ENCODE data around the gene PIAS3.
A peak's percentile ranks its signal among the peaks of the same experiment; 100 is the strongest.

PIAS3 gene

DNA sequence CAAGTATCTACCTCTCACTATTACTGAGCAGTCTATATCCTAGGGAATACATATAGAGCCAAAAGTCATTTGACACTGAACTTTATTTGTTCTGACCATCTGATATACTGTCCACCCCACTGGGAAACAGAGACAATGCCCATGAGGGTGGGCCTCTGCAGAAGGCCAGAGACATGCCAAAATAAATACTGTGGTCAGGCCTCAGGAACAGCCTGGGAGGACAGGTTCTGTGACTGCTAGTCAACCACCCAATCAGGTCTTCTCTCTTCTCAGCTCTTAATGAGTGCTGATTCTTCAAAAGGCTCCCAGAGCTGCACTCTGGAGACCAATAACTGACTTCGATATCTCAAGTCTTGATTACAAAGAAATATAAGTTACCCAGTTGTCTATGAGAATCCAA lies 32.3 kb upstream of the PIAS3 start:
- Mint-ChIP-seq H3K27me3 (ENCODE audit: low read depth) (peaks cover 5% of the 10 kb centered on the region), H3K4me3 (no peak overlapping the region), H3K9me3 (no peaks in the 10 kb centered on the region), H3K27ac (peak overlapping the region; percentile 94 to 98 (median 96)), H3K4me1 (peaks cover 52% of the 10 kb centered on the region), H3K36me3 (ENCODE audit: low read depth) (no peaks in the 10 kb centered on the region)
- TF ChIP-seq, protein P1, sequence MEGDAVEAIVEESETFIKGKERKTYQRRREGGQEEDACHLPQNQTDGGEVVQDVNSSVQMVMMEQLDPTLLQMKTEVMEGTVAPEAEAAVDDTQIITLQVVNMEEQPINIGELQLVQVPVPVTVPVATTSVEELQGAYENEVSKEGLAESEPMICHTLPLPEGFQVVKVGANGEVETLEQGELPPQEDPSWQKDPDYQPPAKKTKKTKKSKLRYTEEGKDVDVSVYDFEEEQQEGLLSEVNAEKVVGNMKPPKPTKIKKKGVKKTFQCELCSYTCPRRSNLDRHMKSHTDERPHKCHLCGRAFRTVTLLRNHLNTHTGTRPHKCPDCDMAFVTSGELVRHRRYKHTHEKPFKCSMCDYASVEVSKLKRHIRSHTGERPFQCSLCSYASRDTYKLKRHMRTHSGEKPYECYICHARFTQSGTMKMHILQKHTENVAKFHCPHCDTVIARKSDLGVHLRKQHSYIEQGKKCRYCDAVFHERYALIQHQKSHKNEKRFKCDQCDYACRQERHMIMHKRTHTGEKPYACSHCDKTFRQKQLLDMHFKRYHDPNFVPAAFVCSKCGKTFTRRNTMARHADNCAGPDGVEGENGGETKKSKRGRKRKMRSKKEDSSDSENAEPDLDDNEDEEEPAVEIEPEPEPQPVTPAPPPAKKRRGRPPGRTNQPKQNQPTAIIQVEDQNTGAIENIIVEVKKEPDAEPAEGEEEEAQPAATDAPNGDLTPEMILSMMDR (IDR thresholded peaks at IDR 0.05; ENCODE audit: unreplicated experiment in 3 of 3): no peak

DNA sequence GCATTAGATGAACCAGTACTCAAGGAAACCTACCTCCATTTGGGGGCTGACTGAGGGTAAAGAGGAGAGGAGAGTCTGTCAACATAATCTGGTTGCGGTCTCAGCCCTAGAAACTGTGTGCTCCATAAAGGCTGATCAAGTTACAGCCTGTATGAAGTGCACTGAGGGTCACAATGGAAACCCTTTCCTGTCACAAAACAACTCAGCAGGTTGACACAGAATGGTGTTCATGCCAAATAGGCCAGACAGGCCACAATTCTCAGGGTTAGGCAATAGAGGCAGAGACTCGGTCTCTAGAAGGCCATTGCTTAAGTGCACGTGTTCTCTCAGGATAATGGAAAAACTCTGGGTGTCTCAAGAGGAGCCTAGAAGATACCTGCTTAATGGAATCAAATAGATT lies 30.8 kb upstream of the PIAS3 start:
- Mint-ChIP-seq H3K9me3 (no peaks in the 10 kb centered on the region), H3K27me3 (ENCODE audit: low read depth) (peaks cover 14% of the 10 kb centered on the region), H3K27ac (peak overlapping the region in 1 of 3 experiments; percentile 56), H3K36me3 (ENCODE audit: low read depth) (no peaks in the 10 kb centered on the region), H3K4me1 (peaks cover 61% of the 10 kb centered on the region), H3K4me3 (no peak overlapping the region)
- TF ChIP-seq, protein P1 (IDR thresholded peaks at IDR 0.05; ENCODE audit: unreplicated experiment in 3 of 3): no peak

DNA sequence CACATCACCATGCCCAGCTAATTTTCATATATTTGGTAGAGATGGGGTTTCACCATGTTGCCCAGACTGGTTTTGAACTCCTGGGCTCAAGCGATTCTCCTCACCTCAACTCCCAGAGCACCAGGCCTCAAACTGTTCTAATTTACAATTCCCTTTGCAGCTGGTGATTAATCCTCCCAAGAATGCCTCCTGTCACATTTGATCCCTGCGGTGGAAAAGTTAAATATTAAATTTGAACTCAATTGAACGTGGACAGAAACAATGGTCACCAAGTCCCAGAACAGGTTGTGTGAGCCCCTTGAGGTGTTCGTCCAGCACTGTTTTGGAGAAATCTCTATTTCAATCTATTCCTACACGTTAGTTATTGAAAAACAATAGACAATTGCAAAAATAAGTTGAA lies 28.8 kb upstream of the PIAS3 start:
- peaks cover 33% of the 10 kb centered on the region for H3K27me3 Mint-ChIP-seq (ENCODE audit: low read depth)
- H3K36me3 Mint-ChIP-seq (ENCODE audit: low read depth): no peaks in the 10 kb centered on the region
- no peaks in the 10 kb centered on the region for H3K9me3 Mint-ChIP-seq
- TF ChIP-seq, protein P1 (IDR thresholded peaks at IDR 0.05; ENCODE audit: unreplicated experiment in 3 of 3): no peak
- peaks cover 49% of the 10 kb centered on the region for H3K4me1 Mint-ChIP-seq
- peak overlapping the region; percentile 75 to 94 (median 83) for H3K27ac Mint-ChIP-seq
- peak overlapping the region; percentile 41 to 65 (median 53) for H3K4me3 Mint-ChIP-seq

DNA sequence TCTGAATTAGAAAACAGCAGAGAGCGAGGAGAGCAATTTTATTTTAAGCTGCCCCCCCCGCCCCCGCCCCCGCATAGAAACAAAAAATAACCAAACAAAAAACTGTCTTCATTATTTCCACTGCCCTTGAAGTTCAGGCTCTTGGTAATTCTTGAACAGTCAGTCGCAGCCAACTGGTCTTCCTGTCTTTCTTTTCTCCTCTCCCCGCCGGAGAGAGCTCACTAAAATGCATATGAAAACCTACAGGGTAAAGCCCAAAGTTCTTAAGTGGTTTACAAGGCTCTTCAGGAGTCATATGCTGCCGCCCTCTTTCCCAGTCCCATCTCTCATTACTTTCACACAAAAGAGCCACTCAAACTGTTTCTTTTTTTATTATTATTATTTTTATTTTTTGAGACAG lies 27.9 kb upstream of the PIAS3 start:
- H3K27me3 Mint-ChIP-seq (ENCODE audit: low read depth): peaks cover 38% of the 10 kb centered on the region
- H3K4me3 Mint-ChIP-seq: peak overlapping the region; percentile 76 to 87 (median 78)
- H3K27ac Mint-ChIP-seq: peak overlapping the region; percentile 40 to 84 (median 57)
- H3K36me3 Mint-ChIP-seq (ENCODE audit: low read depth): no peaks in the 10 kb centered on the region
- H3K9me3 Mint-ChIP-seq: no peaks in the 10 kb centered on the region
- TF ChIP-seq, protein P1 (IDR thresholded peaks at IDR 0.05; ENCODE audit: unreplicated experiment in 3 of 3): no peak
- peaks cover 42% of the 10 kb centered on the region for H3K4me1 Mint-ChIP-seq

DNA sequence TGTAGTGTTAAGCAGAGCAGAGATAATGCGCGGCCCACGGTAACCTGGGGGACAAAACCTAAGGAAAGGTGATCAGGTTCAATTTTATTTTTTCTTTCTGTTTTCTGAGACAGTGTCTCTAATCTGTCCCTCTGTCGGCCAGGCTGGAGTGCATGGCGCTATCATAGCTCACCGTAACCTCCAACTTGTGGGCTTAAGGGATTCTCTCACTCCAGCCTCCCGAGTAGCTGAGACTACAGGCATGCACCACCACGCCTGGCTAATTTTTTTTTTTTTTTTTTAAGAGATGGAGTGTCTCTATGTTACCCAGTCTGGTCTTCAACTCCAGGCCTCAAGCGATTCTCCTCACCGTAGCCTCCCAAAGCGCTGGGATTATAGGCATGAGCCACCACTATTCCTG lies 27.5 kb upstream of the PIAS3 start:
- Mint-ChIP-seq H3K27ac (peak overlapping the region in 2 of 3 experiments; percentile 57 to 84), H3K4me3 (peak overlapping the region; percentile 76 to 87 (median 78)), H3K36me3 (ENCODE audit: low read depth) (no peaks in the 10 kb centered on the region), H3K27me3 (ENCODE audit: low read depth) (peaks cover 38% of the 10 kb centered on the region), H3K4me1 (peaks cover 38% of the 10 kb centered on the region), H3K9me3 (no peaks in the 10 kb centered on the region)
- TF ChIP-seq, protein P1 (IDR thresholded peaks at IDR 0.05; ENCODE audit: unreplicated experiment in 3 of 3): no peak

DNA sequence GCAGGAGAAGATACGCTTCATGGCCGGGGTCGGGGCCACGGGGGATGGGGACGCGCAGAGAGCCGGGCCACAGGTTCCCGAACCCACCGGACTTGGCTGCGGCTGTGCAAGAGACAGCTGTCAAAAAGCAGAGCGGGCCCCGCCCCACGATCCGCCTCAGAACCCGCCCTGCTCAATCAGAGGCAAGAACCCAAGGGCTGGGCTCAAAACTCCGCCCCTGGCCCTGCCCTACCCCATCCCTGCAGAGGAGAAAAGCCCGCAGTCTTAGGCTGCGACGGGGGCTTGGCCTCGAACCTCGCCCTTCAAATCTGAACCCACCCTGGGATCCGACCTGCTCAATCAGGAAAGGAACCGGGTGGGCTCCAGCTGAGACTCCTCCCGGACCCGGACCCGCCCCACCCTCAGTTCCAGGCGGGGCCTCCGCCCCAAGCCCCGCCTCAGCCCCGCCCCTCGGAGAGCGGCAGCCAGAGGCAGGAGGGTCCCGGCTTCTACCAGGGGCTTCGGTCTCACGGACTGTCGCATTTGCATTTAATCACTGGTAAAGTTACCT lies 26.9 kb upstream of the PIAS3 start, which contains the start of gene ANKRD35:
ANKRD35 (minus strand) TSS at position 129 of the 550 bp plus-strand sequence; CDS start at position 21, 108 bp downstream.
- no peaks in the 10 kb centered on the region for H3K9me3 Mint-ChIP-seq
- H3K27ac Mint-ChIP-seq: peak within 1 kb of the TSS in 2 of 3 experiments; percentile 57 to 84
- peaks cover 38% of the 10 kb centered on the region for H3K27me3 Mint-ChIP-seq (ENCODE audit: low read depth)
- peak within 1 kb of the TSS; percentile 76 to 87 (median 78) for H3K4me3 Mint-ChIP-seq
- H3K36me3 Mint-ChIP-seq (ENCODE audit: low read depth): no peaks in the 10 kb centered on the region
- peaks cover 33% of the 10 kb centered on the region for H3K4me1 Mint-ChIP-seq
- TF ChIP-seq, protein P1 (IDR thresholded peaks at IDR 0.05; ENCODE audit: unreplicated experiment in 3 of 3): no peak

All from nephron (organoid).